CD4-positive, CD25-positive, alpha-beta regulatory T cell (primary cell): ENCODE results near the gene GNPAT. TPM values are rescaled to one million over a fixed set of nuclear protein-coding genes. Genes with fewer than 3 reads are reported as not detected.

ENCODE experiments used
- ATAC-seq, 2 donors: fragments of 150-1000 bp; cut with Tn5 transposase; one replicate each; pipeline ENCODE4 v1.10.0; 2021; ENCODE audit warnings: low read depth in 2 of 2, moderate number of reproducible peaks in 2 of 2, moderate library complexity in 1 of 2
- DNase-seq, 3 donors: peaks; one replicate each; pipeline versions ENCODE4 v3.0.0 to v3.0.0-alpha.2; 2012 to 2022; ENCODE audit warnings: mixed read lengths in 1 of 3
- H3K27ac ChIP-seq: one replicate; pipeline ENCODE4 v1.7.0; 2013; ENCODE audit warnings: mild to moderate bottlenecking, low read length; ENCODE audit not compliant: insufficient read depth, poor library complexity, severe bottlenecking
- H3K27me3 ChIP-seq: one replicate; pipeline ENCODE4 v1.7.0; 2013; ENCODE audit warnings: low read length; ENCODE audit not compliant: control insufficient read depth, insufficient read depth
- H3K36me3 ChIP-seq: one replicate; pipeline ENCODE4 v1.7.0; 2013; ENCODE audit warnings: mild to moderate bottlenecking, low read length, moderate library complexity; ENCODE audit not compliant: control insufficient read depth, insufficient read depth
- H3K4me1 ChIP-seq: 2 replicates; pipeline ENCODE4 v1.7.0; 2013; ENCODE audit warnings: mild to moderate bottlenecking, low read length; ENCODE audit not compliant: insufficient read depth, control insufficient read depth, poor library complexity, severe bottlenecking
- H3K4me3 ChIP-seq: one replicate; pipeline ENCODE4 v1.7.0; 2013; ENCODE audit warnings: low read depth, mild to moderate bottlenecking, low read length, moderate library complexity
- H3K9me3 ChIP-seq, 2 experiments: 1 replicate in 1 of 2; 2 replicates in 1 of 2; pipeline ENCODE4 v1.7.0; 2013; ENCODE audit warnings: low read length in 2 of 2, mild to moderate bottlenecking in 1 of 2, moderate library complexity in 1 of 2; ENCODE audit not compliant: control insufficient read depth in 2 of 2
- H3K27ac Mint-ChIP-seq, 3 donors: one replicate each; pipeline ENCODE4 v1.8.0; 2020 to 2022; ENCODE audit warnings: mild to moderate bottlenecking in 3 of 3, mixed read lengths in 3 of 3, moderate library complexity in 2 of 3
- H3K27me3 Mint-ChIP-seq: one replicate; pipeline ENCODE4 v1.8.0; 2022; ENCODE audit warnings: mild to moderate bottlenecking, mixed read lengths
- H3K36me3 Mint-ChIP-seq: one replicate; pipeline ENCODE4 v1.8.0; 2020; ENCODE audit warnings: mixed read lengths
- H3K4me1 Mint-ChIP-seq, 4 donors: one replicate each; pipeline ENCODE4 v1.8.0; 2020 to 2022; ENCODE audit warnings: mixed read lengths in 4 of 4, mild to moderate bottlenecking in 1 of 4
- H3K4me3 Mint-ChIP-seq, 4 donors: one replicate each; pipeline ENCODE4 v1.8.0; 2020 to 2022; ENCODE audit warnings: mild to moderate bottlenecking in 4 of 4, mixed read lengths in 4 of 4, moderate library complexity in 3 of 4
- H3K9me3 Mint-ChIP-seq, 7 donors: one replicate each; pipeline ENCODE4 v1.8.0; 2020 to 2022; ENCODE audit warnings: mixed read lengths in 7 of 7, mild to moderate bottlenecking in 3 of 7, moderate library complexity in 2 of 7
- polyA plus RNA-seq, 4 donors: library from polyadenylated mRNA; unstranded; fragments of 300-500 nt; fragmentation: Illumina TruSeq; gene quantifications; one replicate each; pipeline ENCODE4 v1.2.3, GENCODE V29; 2021
- total RNA-seq: library from RNA; stranded (reverse); gene quantifications from one replicate; pipeline ENCODE4 v1.2.3, GENCODE V29; 2022

Gene GNPAT
- total and polyA plus RNA-seq, 5 donors from 2014 or later, result 23.1 to 46.8 (median 41.0) TPM

DNA sequence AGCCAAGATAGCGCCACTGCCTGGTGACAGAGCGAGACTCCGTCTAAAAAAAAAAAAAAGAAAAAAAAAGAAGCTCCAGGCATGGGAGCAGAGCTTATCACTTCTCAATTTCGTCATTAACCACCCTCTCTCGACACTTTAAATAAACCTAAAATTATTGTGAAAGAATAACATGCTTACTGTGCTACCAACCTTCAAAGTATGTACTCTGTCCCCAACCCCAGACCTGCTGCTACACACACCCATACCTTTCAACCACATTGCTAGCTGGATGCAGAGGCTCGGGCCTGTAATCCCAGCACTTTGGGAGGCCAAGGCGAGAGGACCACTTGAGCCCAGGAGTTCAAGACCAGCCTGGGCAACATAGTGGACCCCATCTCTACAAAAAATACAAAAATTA lies 38.7 kb downstream of the GNPAT start:
- H3K27ac Mint-ChIP-seq, result no peak overlapping the region
- H3K4me3 Mint-ChIP-seq, result no peak overlapping the region
- H3K4me3 ChIP-seq, result no peak overlapping the region
- peaks cover 29% of the 10 kb centered on the region for H3K36me3 ChIP-seq
- H3K9me3 Mint-ChIP-seq, result no peaks in the 10 kb centered on the region
- peaks cover 32% of the 10 kb centered on the region for H3K36me3 Mint-ChIP-seq
- H3K4me1 Mint-ChIP-seq, result peaks cover 0 to 5% (median 2%) of the 10 kb centered on the region in 4 donors
- DNase-seq (no peak), ATAC-seq (no peak)
- no peaks in the 10 kb centered on the region for H3K27me3 Mint-ChIP-seq
- H3K27me3 ChIP-seq, result no peaks in the 10 kb centered on the region
- no peaks in the 10 kb centered on the region for H3K4me1 ChIP-seq
- no peaks in the 10 kb centered on the region for H3K9me3 ChIP-seq
- H3K27ac ChIP-seq, result no peak overlapping the region

DNA sequence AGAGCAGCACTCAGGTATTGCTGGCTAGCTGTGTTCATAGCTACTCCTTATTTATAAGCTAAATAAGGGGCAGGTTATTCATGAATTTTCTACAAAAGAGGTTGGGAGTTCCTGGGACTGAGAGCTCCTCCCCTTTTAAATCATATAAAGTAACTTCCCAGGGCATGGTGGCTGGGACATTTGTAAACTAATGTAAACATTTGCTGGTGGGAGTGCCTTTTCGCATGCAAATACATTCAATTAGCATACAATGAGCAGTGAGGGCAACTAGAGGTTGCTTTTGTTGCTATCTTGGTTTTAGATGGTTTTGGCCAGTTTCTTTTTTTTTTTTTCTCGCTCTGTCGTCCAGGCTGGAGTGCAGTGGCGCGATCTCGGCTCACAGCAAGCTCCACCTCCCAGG lies 43.4 kb downstream of the GNPAT start:
- Mint-ChIP-seq H3K9me3 (no peaks in the 10 kb centered on the region), H3K27ac (no peak overlapping the region), H3K4me3 (no peak overlapping the region), H3K36me3 (no peaks in the 10 kb centered on the region), H3K4me1 (no peaks in the 10 kb centered on the region), H3K27me3 (no peaks in the 10 kb centered on the region)
- H3K9me3 ChIP-seq, result no peaks in the 10 kb centered on the region
- DNase-seq (no peak), ATAC-seq (no peak)
- no peaks in the 10 kb centered on the region for H3K4me1 ChIP-seq
- H3K27me3 ChIP-seq, result no peaks in the 10 kb centered on the region
- no peak overlapping the region for H3K27ac ChIP-seq
- H3K36me3 ChIP-seq, result no peaks in the 10 kb centered on the region
- no peak overlapping the region for H3K4me3 ChIP-seq

DNA sequence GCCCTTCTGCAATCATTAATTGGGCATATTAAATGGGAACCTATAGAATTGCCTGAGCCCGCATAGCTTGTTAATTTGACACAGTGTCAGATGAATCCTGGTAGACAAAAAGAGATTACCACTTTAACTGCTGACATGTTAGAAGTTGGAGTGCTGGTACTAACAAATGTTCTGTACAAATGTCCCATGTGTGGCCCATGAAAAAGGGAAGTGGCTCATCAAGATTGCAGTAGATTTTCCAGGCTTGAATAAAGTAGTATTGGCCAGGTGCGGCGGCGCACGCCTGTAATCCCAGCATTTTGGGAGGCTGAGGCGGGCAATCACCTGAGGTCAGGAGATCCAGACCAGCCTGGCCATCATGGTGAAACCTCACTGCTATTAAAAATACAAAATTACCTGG lies 45.6 kb downstream of the GNPAT start:
- H3K36me3 Mint-ChIP-seq, result no peaks in the 10 kb centered on the region
- no peaks in the 10 kb centered on the region for H3K27me3 Mint-ChIP-seq
- H3K4me3 ChIP-seq, result no peak overlapping the region
- no peaks in the 10 kb centered on the region for H3K4me1 ChIP-seq
- H3K4me1 Mint-ChIP-seq, result no peaks in the 10 kb centered on the region
- no peaks in the 10 kb centered on the region for H3K9me3 Mint-ChIP-seq
- no peaks in the 10 kb centered on the region for H3K9me3 ChIP-seq
- ATAC-seq (no peak), DNase-seq (no peak)
- H3K36me3 ChIP-seq, result no peaks in the 10 kb centered on the region
- H3K27ac Mint-ChIP-seq, result no peak overlapping the region
- no peak overlapping the region for H3K27ac ChIP-seq
- no peak overlapping the region for H3K4me3 Mint-ChIP-seq
- no peaks in the 10 kb centered on the region for H3K27me3 ChIP-seq

DNA sequence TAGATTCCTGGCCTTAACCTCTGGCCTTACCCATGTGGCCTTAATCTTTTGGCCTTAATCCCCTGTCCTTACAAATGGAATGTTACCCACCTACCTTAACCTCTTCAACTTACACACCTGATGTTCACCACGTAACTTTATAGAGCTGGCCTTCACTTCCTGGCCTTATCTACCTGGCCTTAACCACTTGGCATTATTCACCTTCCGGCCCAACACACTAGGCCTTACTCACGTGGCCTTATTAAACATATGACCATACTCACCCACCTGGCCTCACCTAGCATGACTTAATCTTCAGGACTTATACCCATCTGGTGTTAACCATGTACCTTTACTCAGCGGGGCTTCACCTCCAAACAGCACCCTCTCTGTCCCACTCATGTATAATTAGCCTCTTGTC lies 54.9 kb downstream of the GNPAT start:
- no peak for ATAC-seq
- peak overlapping the region in 1 of 3 donors; percentile 40 for H3K27ac Mint-ChIP-seq
- H3K27me3 ChIP-seq, result no peaks in the 10 kb centered on the region
- no peaks in the 10 kb centered on the region for H3K4me1 ChIP-seq
- no peak overlapping the region for H3K27ac ChIP-seq
- no peaks in the 10 kb centered on the region for H3K9me3 ChIP-seq
- H3K27me3 Mint-ChIP-seq, result no peaks in the 10 kb centered on the region
- H3K36me3 ChIP-seq, result no peaks in the 10 kb centered on the region
- H3K4me1 Mint-ChIP-seq, result no peaks in the 10 kb centered on the region
- H3K36me3 Mint-ChIP-seq, result no peaks in the 10 kb centered on the region
- no peak for DNase-seq
- no peak overlapping the region for H3K4me3 ChIP-seq
- no peak overlapping the region for H3K4me3 Mint-ChIP-seq
- H3K9me3 Mint-ChIP-seq, result no peaks in the 10 kb centered on the region

DNA sequence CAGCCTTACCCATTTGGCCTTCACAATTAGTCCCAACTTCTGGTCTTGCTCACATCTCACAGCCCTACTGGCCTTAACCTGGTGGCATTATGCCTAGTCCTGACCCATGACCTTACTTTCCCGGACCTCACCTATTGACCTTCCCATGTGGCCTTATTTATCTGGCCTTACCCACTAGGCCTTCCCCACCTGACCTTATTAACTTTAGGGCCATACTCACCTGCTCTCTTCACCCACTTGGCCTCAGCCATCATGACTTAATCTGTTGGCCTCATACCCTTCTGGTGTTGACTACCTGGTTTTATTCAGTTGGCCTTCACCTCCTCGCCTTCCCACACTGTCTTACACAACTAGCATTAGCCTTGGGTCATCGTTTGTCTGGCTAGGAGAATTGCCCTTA lies 61.0 kb downstream of the GNPAT start:
- DNase-seq, result no peak
- no peaks in the 10 kb centered on the region for H3K9me3 ChIP-seq
- H3K27ac ChIP-seq, result no peak overlapping the region
- Mint-ChIP-seq H3K4me1 (no peaks in the 10 kb centered on the region), H3K9me3 (no peaks in the 10 kb centered on the region), H3K27me3 (no peaks in the 10 kb centered on the region), H3K36me3 (no peaks in the 10 kb centered on the region), H3K27ac (no peak overlapping the region), H3K4me3 (no peak overlapping the region)
- H3K4me1 ChIP-seq, result no peaks in the 10 kb centered on the region
- H3K27me3 ChIP-seq, result no peaks in the 10 kb centered on the region
- no peak overlapping the region for H3K4me3 ChIP-seq
- no peaks in the 10 kb centered on the region for H3K36me3 ChIP-seq
- ATAC-seq, result no peak

DNA sequence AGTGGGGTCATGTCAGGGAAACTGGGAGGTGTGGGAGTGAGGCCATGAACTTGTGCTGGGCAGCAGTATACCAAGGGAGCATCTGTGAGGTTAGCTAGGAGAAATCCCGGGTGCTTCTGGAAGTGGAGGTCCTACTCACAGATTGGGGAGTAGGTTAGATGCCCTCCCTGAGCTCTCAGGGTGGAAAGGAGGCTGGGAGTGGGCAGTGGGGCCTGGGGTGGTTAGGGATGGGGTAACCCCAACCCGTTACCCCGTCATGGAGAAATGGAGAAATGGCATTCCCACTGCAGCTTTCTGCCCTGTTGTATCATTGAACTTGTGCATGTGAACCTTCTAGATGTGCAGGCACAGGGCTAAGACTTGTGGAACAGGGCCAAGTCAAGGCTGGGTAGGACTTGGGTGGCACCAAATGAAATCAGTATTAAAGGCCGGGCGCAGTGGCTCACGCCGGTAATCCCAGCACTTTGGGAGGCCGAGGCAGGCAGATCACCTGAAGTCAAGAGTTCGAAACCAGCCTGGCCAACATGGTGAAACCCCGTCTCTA lies 69.5 kb downstream of the GNPAT start:
- Histone ChIP-seq H3K27ac (no peak overlapping the region), H3K36me3 (no peaks in the 10 kb centered on the region), H3K9me3 (no peaks in the 10 kb centered on the region), H3K27me3 (no peaks in the 10 kb centered on the region), H3K4me3 (no peak overlapping the region), H3K4me1 (no peaks in the 10 kb centered on the region)
- Mint-ChIP-seq H3K27ac (peak overlapping the region in 1 of 3 donors; percentile 2), H3K36me3 (no peaks in the 10 kb centered on the region), H3K4me3 (no peak overlapping the region), H3K4me1 (no peaks in the 10 kb centered on the region), H3K27me3 (peaks cover 8% of the 10 kb centered on the region), H3K9me3 (peaks cover 0 to 1% (median 0%) of the 10 kb centered on the region in 7 donors)
- no peak for DNase-seq
- ATAC-seq, result no peak

DNA sequence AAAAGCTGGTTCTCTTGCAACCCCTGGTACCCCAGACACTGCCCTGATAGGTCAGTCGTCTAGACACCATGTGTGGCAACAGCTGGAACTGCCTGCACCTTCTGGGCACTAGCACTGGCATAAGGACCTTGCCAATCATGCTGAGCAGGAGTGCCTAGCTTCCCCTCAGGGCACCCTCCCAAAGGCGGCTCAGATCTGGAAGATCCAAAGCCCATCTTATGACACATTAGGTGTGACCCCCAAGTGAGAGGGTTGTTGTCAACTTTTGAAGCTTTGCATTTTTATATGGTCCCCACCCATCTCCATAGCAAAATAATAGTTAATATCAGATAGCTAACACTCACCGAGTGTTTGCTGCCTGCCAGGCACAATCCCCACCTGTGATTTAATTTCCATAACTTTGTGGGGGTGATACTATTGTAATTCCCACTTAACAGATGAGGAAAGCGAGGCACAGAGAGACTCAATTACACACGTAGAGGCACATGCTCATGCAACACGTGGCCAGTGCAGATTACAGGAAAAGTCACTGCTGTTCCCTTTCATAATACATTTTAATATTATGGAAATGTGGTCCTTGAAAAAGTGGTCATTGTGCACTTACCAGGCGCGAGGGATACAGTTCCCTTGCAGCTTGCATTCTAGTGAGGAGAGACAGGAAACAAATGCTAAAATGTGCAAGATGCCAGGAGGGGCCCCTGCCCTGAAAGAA lies 70.9 kb downstream of the GNPAT start:
- Histone ChIP-seq H3K36me3 (no peaks in the 10 kb centered on the region), H3K9me3 (no peaks in the 10 kb centered on the region), H3K4me3 (no peak overlapping the region), H3K27ac (no peak overlapping the region), H3K4me1 (no peaks in the 10 kb centered on the region), H3K27me3 (no peaks in the 10 kb centered on the region)
- peaks cover 0 to 1% (median 0%) of the 10 kb centered on the region in 7 donors for H3K9me3 Mint-ChIP-seq
- H3K27me3 Mint-ChIP-seq, result peaks cover 8% of the 10 kb centered on the region
- no peaks in the 10 kb centered on the region for H3K36me3 Mint-ChIP-seq
- H3K4me3 Mint-ChIP-seq, result no peak overlapping the region
- peaks cover 0 to 7% (median 2%) of the 10 kb centered on the region in 4 donors for H3K4me1 Mint-ChIP-seq
- DNase-seq (no peak), ATAC-seq (no peak)
- no peak overlapping the region for H3K27ac Mint-ChIP-seq

DNA sequence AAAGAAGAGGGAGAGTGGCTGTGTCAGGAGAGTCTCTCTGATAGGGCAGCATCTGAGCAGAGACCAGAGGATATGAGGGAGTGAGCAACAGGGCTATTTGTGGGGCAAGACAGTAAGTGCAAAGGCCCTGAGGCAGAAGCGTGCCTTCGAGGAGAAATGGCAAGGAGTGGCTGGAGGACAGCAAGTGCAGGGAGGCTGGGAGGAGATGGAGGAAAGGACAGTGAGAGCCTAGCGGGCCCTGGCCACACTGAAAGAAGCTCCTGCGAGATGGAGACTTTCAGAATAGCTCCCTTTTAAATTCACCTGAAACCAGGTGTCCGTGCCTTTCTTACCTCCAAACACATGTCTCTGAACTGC lies 71.4 kb downstream of the GNPAT start:
- Mint-ChIP-seq H3K9me3 (peaks cover 0 to 1% (median 0%) of the 10 kb centered on the region in 7 donors), H3K4me3 (no peak overlapping the region)
- H3K27ac ChIP-seq, result no peak overlapping the region

More for the DNA sequence above, 71.4 kb downstream of the GNPAT start:
- no peak overlapping the region for H3K27ac Mint-ChIP-seq
- Histone ChIP-seq H3K36me3 (no peaks in the 10 kb centered on the region), H3K4me1 (no peaks in the 10 kb centered on the region), H3K4me3 (no peak overlapping the region), H3K9me3 (no peaks in the 10 kb centered on the region), H3K27me3 (no peaks in the 10 kb centered on the region)
- no peaks in the 10 kb centered on the region for H3K36me3 Mint-ChIP-seq
- DNase-seq (no peak), ATAC-seq (no peak)
- peaks cover 8% of the 10 kb centered on the region for H3K27me3 Mint-ChIP-seq
- peaks cover 0 to 8% (median 2%) of the 10 kb centered on the region in 4 donors for H3K4me1 Mint-ChIP-seq
